Glutamatergic neuron (in vitro differentiated cells): Measurements from ENCODE around the gene WDR62. TPM values are rescaled to one million over a fixed set of nuclear protein-coding genes. Genes with fewer than 3 reads are reported as not detected.

Experiments
- DNase-seq: peaks from one replicate; pipeline ENCODE4 v3.0.0; 2022
- H3K27ac Mint-ChIP-seq: one replicate; pipeline ENCODE4 v1.8.0; 2020; ENCODE audit warnings: mild to moderate bottlenecking, mixed read lengths, inconsistent platforms; ENCODE audit not compliant: unreplicated experiment
- H3K27me3 Mint-ChIP-seq: one replicate; pipeline ENCODE4 v1.8.0; 2020; ENCODE audit warnings: mild to moderate bottlenecking, moderate library complexity, mixed read lengths, inconsistent platforms; ENCODE audit not compliant: unreplicated experiment
- H3K36me3 Mint-ChIP-seq: one replicate; pipeline ENCODE4 v1.8.0; 2020; ENCODE audit warnings: mild to moderate bottlenecking, mixed read lengths, inconsistent platforms; ENCODE audit not compliant: unreplicated experiment
- H3K4me1 Mint-ChIP-seq: one replicate; pipeline ENCODE4 v1.8.0; 2020; ENCODE audit warnings: mild to moderate bottlenecking, low read depth, mixed read lengths, inconsistent platforms; ENCODE audit not compliant: unreplicated experiment
- H3K4me3 Mint-ChIP-seq: one replicate; pipeline ENCODE4 v1.8.0; 2020; ENCODE audit warnings: mild to moderate bottlenecking, mixed read lengths, inconsistent platforms; ENCODE audit not compliant: unreplicated experiment
- H3K9me3 Mint-ChIP-seq: one replicate; pipeline ENCODE4 v1.8.0; 2020; ENCODE audit warnings: mild to moderate bottlenecking, moderate library complexity, mixed read lengths, inconsistent platforms; ENCODE audit not compliant: unreplicated experiment
- CTCF ChIP-seq: fragments of 200-600 bp; sonication (generic); IDR thresholded peaks from one replicate; pipeline ENCODE4 v1.5.0; 2021; ENCODE audit not compliant: partially characterized antibody, unreplicated experiment
- total RNA-seq: library from RNA; stranded (reverse); fragmentation: NEBNext Ultra II Directional; extraction: Animal tissue kit (Norgen Biotek cat#: 25700); gene quantifications from one replicate; pipeline ENCODE4 v1.2.1, GENCODE V29; 2021; ENCODE audit not compliant: unreplicated experiment

The WDR62 gene
- total RNA-seq, 1 donor from 2014 or later, result 5.5 TPM

- no peak overlapping the region for H3K4me3 Mint-ChIP-seq
- H3K9me3 Mint-ChIP-seq, result no peaks in the 10 kb centered on the region
- no peak overlapping the region for H3K27ac Mint-ChIP-seq
- H3K4me1 Mint-ChIP-seq, result peaks cover 3% of the 10 kb centered on the region
- H3K27me3 Mint-ChIP-seq, result peaks cover 2% of the 10 kb centered on the region
- no peak for TF ChIP-seq CTCF
- peaks cover 5% of the 10 kb centered on the region for H3K36me3 Mint-ChIP-seq
- no peak for DNase-seq
Observed at GRCh38 chr19:36081385-36081784, 26.7 kb downstream of the WDR62 start.

DNA sequence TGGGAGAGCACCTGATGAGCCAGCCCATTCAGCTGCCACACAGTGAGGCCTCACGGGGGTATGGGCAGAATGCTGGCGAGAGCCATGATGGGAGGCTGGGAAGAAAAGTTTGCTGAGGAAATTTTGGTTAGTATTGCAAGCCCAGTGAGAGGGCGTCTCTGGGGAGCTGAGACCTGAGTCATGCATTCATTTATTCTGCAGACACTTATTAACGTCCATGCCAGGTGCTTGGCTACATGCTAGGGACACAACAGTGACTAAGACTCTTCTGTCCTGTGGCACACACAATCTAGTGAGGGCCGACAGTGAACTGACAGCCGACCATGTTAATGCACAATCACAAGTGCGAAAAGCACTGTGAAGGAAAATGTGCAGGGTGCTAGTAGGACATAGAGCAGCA, 27.2 kb downstream of the WDR62 start:
- no peaks in the 10 kb centered on the region for H3K9me3 Mint-ChIP-seq
- H3K27me3 Mint-ChIP-seq, result peaks cover 2% of the 10 kb centered on the region
- no peak for DNase-seq
- H3K4me3 Mint-ChIP-seq, result no peak overlapping the region
- peaks cover 3% of the 10 kb centered on the region for H3K4me1 Mint-ChIP-seq
- TF ChIP-seq CTCF, result no peak
- peaks cover 5% of the 10 kb centered on the region for H3K36me3 Mint-ChIP-seq
- H3K27ac Mint-ChIP-seq, result no peak overlapping the region

DNA sequence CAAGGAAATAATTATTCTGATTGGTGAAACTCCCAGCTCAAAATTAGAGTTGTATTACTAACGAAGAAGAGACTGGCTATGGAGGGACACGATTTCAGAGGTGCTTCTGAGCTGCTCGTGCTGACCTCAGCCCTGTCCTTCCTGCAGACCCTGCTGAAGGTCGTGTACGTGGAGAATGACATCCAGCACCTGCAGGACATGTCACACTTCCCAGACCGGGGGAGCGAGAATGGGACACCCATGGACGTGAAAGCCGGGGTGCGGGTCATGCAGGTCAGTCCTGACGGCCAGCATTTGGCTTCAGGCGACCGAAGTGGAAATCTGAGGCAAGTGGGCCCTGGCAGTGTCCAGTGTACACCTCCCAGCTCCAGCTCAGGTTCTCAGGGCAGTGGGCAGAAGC, 28.2 kb downstream of the WDR62 start:
- Mint-ChIP-seq H3K27me3 (peaks cover 2% of the 10 kb centered on the region), H3K9me3 (no peaks in the 10 kb centered on the region), H3K4me3 (no peak overlapping the region), H3K36me3 (peaks cover 5% of the 10 kb centered on the region), H3K27ac (no peak overlapping the region), H3K4me1 (peaks cover 3% of the 10 kb centered on the region)
- no peak for TF ChIP-seq CTCF
- DNase-seq, result no peak

- no peak overlapping the region for H3K27ac Mint-ChIP-seq
- H3K9me3 Mint-ChIP-seq, result no peaks in the 10 kb centered on the region
- H3K4me3 Mint-ChIP-seq, result no peak overlapping the region
- no peak for TF ChIP-seq CTCF
- H3K4me1 Mint-ChIP-seq, result peaks cover 3% of the 10 kb centered on the region
- peaks cover 2% of the 10 kb centered on the region for H3K27me3 Mint-ChIP-seq
- no peak for DNase-seq
- H3K36me3 Mint-ChIP-seq, result peaks cover 5% of the 10 kb centered on the region
Observed at GRCh38 chr19:36084231-36085009, 29.7 kb downstream of the WDR62 start.

GRCh38 chr19:36086326-36086725, 31.6 kb downstream of the WDR62 start:
- H3K4me3 Mint-ChIP-seq, result no peak overlapping the region
- H3K4me1 Mint-ChIP-seq, result peaks cover 6% of the 10 kb centered on the region
- H3K9me3 Mint-ChIP-seq, result no peaks in the 10 kb centered on the region
- no peak for TF ChIP-seq CTCF
- peaks cover 5% of the 10 kb centered on the region for H3K36me3 Mint-ChIP-seq
- H3K27ac Mint-ChIP-seq, result no peak overlapping the region
- peaks cover 2% of the 10 kb centered on the region for H3K27me3 Mint-ChIP-seq
- DNase-seq, result no peak
